HCT116 (cell line): ENCODE data around the gene NR2C2. TPM values are rescaled to one million over a fixed set of nuclear protein-coding genes. Genes with fewer than 3 reads are reported as not detected.

ENCODE experiments used
- ATAC-seq: fragments of 200-7000 bp; cut with Tn5 transposase; 2 replicates; pipeline ENCODE4 v1.9.1; 2020; ENCODE audit warnings: mild to moderate bottlenecking, moderate library complexity
- BruUV-seq: library from RNA; stranded (reverse); fragments of 400-500 nt; replicated peaks from 2 replicates; lab custom pipeline; 2021; lab: Mats Ljungman, UMichigan
- CTCF ChIA-PET: fragments of 300-600 bp; sonication (Branson Sonifier 250); formaldehyde crosslinking; loops from one replicate; lab custom pipeline; 2021; ENCODE audit warnings: antibody characterized with exemption; lab: Charles Lee
- POLR2A ChIA-PET: fragments of 300-600, 350-600 bp; sonication (Branson Sonifier 250); formaldehyde crosslinking; loops from one replicate; lab custom pipeline; 2021; ENCODE audit warnings: antibody characterized with exemption; lab: Charles Lee
- RAD21 ChIA-PET, 2 experiments: fragments of 300-600 bp; sonication (Branson Sonifier 250); formaldehyde crosslinking; loops; one replicate each; lab custom pipeline; 2023; ENCODE audit warnings: low total read pairs in 2 of 2; ENCODE audit not compliant: uncharacterized antibody in 2 of 2, unreplicated experiment in 2 of 2, low non-redundant PET in 1 of 2; lab: Charles Lee
- DNase-seq: peaks from one replicate; pipeline ENCODE4 v3.0.0-alpha.2; 2010; ENCODE audit warnings: low read depth, low spot score
- H2AFZ ChIP-seq: fragments of 200-600 bp; shearing (Covaris generic), sonication (generic); 2 replicates; pipeline ENCODE4 v1.6.1; 2017; ENCODE audit warnings: low read depth, mixed run types, mixed read lengths, antibody characterized with exemption, low read length; ENCODE audit not compliant: poor library complexity, severe bottlenecking
- H3K27ac ChIP-seq: 2 replicates; pipeline ENCODE4 v1.5.1; 2012; ENCODE audit warnings: low read depth, low read length
- H3K27me3 ChIP-seq: fragments of 200-600 bp; sonication (generic); 2 replicates; pipeline ENCODE4 v1.6.1; 2016; ENCODE audit warnings: mixed run types, low read length, mixed read lengths; ENCODE audit not compliant: insufficient read depth
- H3K36me3 ChIP-seq, 2 experiments: fragments of 200-500 bp in 1 of 2; fragments of 200-600 bp in 1 of 2; sonication (Bioruptor generic) in 1 of 2; sonication (generic) in 1 of 2; 2 replicates each; pipeline versions ENCODE4 v1.5.1 to v1.6.1; 2014 to 2016; ENCODE audit warnings: low read length in 2 of 2, inconsistent platforms in 1 of 2, mixed read lengths in 1 of 2, mixed run types in 1 of 2; ENCODE audit not compliant: insufficient read depth in 2 of 2, control insufficient read depth in 1 of 2
- H3K4me1 ChIP-seq, 2 experiments: fragments of 200-600 bp in 1 of 2; sonication (generic) in 1 of 2; 2 replicates each; pipeline versions ENCODE4 v1.5.1 to v1.6.1; 2012 to 2017; ENCODE audit warnings: low read length in 2 of 2, inconsistent platforms in 1 of 2, mild to moderate bottlenecking in 1 of 2, mixed read lengths in 1 of 2, mixed run types in 1 of 2, moderate library complexity in 1 of 2; ENCODE audit not compliant: insufficient read depth in 2 of 2, control insufficient read depth in 1 of 2
- H3K4me2 ChIP-seq: fragments of 200-600 bp; sonication (generic); 2 replicates; pipeline ENCODE4 v1.6.1; 2017; ENCODE audit warnings: mixed run types, low read length, mixed read lengths
- H3K4me3 ChIP-seq, 2 experiments: fragments of 200-600 bp in 1 of 2; sonication (generic) in 1 of 2; replicated peaks in 1 of 2; 2 replicates each; pipeline ENCODE4 v1.5.1; 2011 to 2016; ENCODE audit warnings: low read length in 2 of 2, control low read depth in 1 of 2, low read depth in 1 of 2, mild to moderate bottlenecking in 1 of 2, mixed read lengths in 1 of 2, mixed run types in 1 of 2
- H3K79me2 ChIP-seq: fragments of 200-600 bp; sonication (generic); 2 replicates; pipeline ENCODE4 v1.6.1; 2017; ENCODE audit warnings: mild to moderate bottlenecking, mixed run types, low read length, moderate library complexity, mixed read lengths; ENCODE audit not compliant: insufficient read depth
- H3K9ac ChIP-seq: fragments of 200-600 bp; sonication (generic); 2 replicates; pipeline ENCODE4 v1.6.1; 2016; ENCODE audit warnings: low read length, mixed read lengths
- H3K9me2 ChIP-seq: fragments of 200-600 bp; sonication (generic), shearing (Covaris generic); 2 replicates; pipeline ENCODE4 v1.6.1; 2017; ENCODE audit warnings: mixed run types, mild to moderate bottlenecking, moderate library complexity; ENCODE audit not compliant: insufficient read depth
- H3K9me3 ChIP-seq, 2 experiments: fragments of 200-500 bp in 1 of 2; fragments of 200-600 bp in 1 of 2; sonication (Bioruptor generic) in 1 of 2; sonication (generic) in 1 of 2; 2 replicates each; pipeline ENCODE4 v1.6.1; 2014 to 2017; ENCODE audit warnings: low read length in 2 of 2, mixed read lengths in 2 of 2, inconsistent platforms in 1 of 2, low read depth in 1 of 2, mild to moderate bottlenecking in 1 of 2, mixed run types in 1 of 2, moderate library complexity in 1 of 2; ENCODE audit not compliant: control insufficient read depth in 1 of 2, insufficient read depth in 1 of 2
- H4K20me1 ChIP-seq: fragments of 200-600 bp; sonication (generic), shearing (Covaris generic); 2 replicates; pipeline ENCODE4 v1.6.1; 2017; ENCODE audit warnings: mixed run types, mild to moderate bottlenecking, moderate library complexity; ENCODE audit not compliant: insufficient read depth
- ELF1 ChIP-seq: IDR thresholded peaks from 2 replicates; pipeline ENCODE4 v1.6.1; 2012; ENCODE audit warnings: low read depth, borderline replicate concordance
- EZH2phosphoT487 ChIP-seq: fragments of 200-600 bp; IDR thresholded peaks from 2 replicates; pipeline ENCODE4 v1.6.1; 2018; ENCODE audit warnings: antibody characterized with exemption, borderline replicate concordance
- FOSL1 ChIP-seq: IDR thresholded peaks from 2 replicates; pipeline ENCODE4 v1.6.1; 2012; ENCODE audit warnings: low read depth
- JUND ChIP-seq: IDR thresholded peaks from 2 replicates; pipeline ENCODE4 v1.6.1; 2012
- YY1 ChIP-seq: IDR thresholded peaks from 2 replicates; pipeline ENCODE4 v1.6.1; 2011; ENCODE audit warnings: low read length, low read depth, moderate library complexity, mild to moderate bottlenecking; ENCODE audit not compliant: insufficient replicate concordance; ENCODE audit errors: extremely low read depth
- ZNF274 ChIP-seq: fragments of 200-500 bp; sonication (Bioruptor generic); IDR thresholded peaks from 2 replicates; pipeline ENCODE4 v1.6.1; 2014; ENCODE audit warnings: mild to moderate bottlenecking, low read depth, low read length, inconsistent platforms
- intact Hi-C: fragments of 100-400 bp; cut with micrococcal nuclease; formaldehyde crosslinking; loops from 2 replicates; pipeline ENCODE4 v1.10.0; 2022
- total RNA-seq: library from RNA; stranded (reverse); gene quantifications from one replicate; pipeline ENCODE4 v1.2.1, GENCODE V29; 2021; ENCODE audit not compliant: unreplicated experiment
- TF ChIP-seq, protein P1 (sequence below): IDR thresholded peaks from 2 replicates; pipeline ENCODE4 v1.6.1; 2011; ENCODE audit warnings: mild to moderate bottlenecking, low read length, moderate library complexity; ENCODE audit not compliant: insufficient replicate concordance; ENCODE audit errors: extremely low read depth

NR2C2 gene
- total RNA-seq, 1 experiment from 2014 or later, result 45.0 TPM

DNA sequence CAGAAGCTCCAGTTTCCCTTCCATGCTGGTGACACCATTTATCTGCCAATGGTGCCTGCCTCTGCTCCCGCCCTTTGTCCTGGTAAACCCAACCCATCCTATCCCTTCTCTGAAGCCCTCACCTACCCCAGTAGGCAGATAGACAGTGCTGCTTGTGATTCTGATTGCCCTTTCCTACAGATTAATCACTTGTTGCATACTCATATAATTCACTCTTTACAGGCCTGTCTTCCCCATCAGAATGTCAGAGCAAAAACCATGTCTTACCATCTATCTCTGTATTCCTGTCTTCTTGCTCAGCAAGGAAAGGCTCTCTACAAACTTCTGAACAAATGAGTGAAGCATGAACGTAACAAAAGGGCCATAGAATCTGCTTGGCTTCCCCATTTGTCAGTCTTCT is 69.8 kb downstream of the NR2C2 start:
- Histone ChIP-seq H3K27ac (no peak overlapping the region), H3K4me1 (no peaks in the 10 kb centered on the region), H3K9me2 (no peaks in the 10 kb centered on the region), H3K4me2 (no peak overlapping the region), H3K9me3 (no peaks in the 10 kb centered on the region), H2AFZ (no peak overlapping the region), H3K4me3 (no peak overlapping the region), H3K9ac (no peak overlapping the region), H3K36me3 (peaks cover 19 to 31% of the 10 kb centered on the region in 2 experiments; a peak in 3 of 4 replicates), H4K20me1 (no peaks in the 10 kb centered on the region), H3K27me3 (no peaks in the 10 kb centered on the region), H3K79me2 (no peaks in the 10 kb centered on the region)
- RAD21 ChIA-PET, result no interaction called here
- POLR2A ChIA-PET, result no interaction called here
- intact Hi-C loops, result no loop called here
- DNase-seq (no peak), ATAC-seq (no peak)
- no peak for TF ChIP-seq JUND
- no peak for TF ChIP-seq FOSL1
- TF ChIP-seq, protein P1, sequence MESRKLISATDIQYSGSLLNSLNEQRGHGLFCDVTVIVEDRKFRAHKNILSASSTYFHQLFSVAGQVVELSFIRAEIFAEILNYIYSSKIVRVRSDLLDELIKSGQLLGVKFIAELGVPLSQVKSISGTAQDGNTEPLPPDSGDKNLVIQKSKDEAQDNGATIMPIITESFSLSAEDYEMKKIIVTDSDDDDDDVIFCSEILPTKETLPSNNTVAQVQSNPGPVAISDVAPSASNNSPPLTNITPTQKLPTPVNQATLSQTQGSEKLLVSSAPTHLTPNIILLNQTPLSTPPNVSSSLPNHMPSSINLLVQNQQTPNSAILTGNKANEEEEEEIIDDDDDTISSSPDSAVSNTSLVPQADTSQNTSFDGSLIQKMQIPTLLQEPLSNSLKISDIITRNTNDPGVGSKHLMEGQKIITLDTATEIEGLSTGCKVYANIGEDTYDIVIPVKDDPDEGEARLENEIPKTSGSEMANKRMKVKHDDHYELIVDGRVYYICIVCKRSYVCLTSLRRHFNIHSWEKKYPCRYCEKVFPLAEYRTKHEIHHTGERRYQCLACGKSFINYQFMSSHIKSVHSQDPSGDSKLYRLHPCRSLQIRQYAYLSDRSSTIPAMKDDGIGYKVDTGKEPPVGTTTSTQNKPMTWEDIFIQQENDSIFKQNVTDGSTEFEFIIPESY, result no peak
- no peak for TF ChIP-seq YY1
- no peak for TF ChIP-seq ZNF274
- no TSS peak for BruUV-seq
- CTCF ChIA-PET, result no interaction called here

DNA sequence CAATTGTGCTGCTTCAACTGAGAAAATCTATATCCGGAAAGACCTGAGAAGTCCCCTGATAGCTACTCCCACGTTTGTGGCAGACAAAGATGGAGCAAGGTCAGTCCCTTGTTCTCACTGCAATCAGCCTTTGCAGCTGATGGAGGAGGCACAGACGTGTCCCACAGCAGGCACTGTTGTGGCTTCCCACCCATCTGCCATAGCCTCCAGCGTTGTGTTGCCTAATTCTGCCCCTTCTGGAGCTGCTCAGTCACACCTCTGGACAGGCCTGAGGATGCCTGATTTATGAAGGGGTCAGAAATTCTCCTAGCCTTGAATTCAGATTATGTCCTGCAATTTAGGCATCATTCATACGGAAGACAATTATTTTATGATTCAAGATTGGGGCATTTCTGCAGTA is 75.9 kb downstream of the NR2C2 start:
- H3K79me2 ChIP-seq, result no peaks in the 10 kb centered on the region
- H3K4me3 ChIP-seq, result no peak overlapping the region
- intact Hi-C loops, result no loop called here
- ChIA-PET RAD21 (no interaction called here), POLR2A (no interaction called here), CTCF (no interaction called here)
- no peaks in the 10 kb centered on the region for H3K4me1 ChIP-seq
- no peak overlapping the region for H3K4me2 ChIP-seq
- H3K36me3 ChIP-seq, result peaks cover 22 to 36% of the 10 kb centered on the region in 2 experiments; a peak in 3 of 4 replicates
- no peaks in the 10 kb centered on the region for H3K9me3 ChIP-seq
- H3K27ac ChIP-seq, result no peak overlapping the region
- H4K20me1 ChIP-seq, result no peaks in the 10 kb centered on the region
- ATAC-seq (no peak), DNase-seq (no peak)
- no peaks in the 10 kb centered on the region for H3K27me3 ChIP-seq
- H3K9ac ChIP-seq, result no peak overlapping the region
- no peak for TF ChIP-seq EZH2phosphoT487
- no peak for TF ChIP-seq ELF1
- BruUV-seq, result no TSS peak
- no peak overlapping the region for H2AFZ ChIP-seq
- H3K9me2 ChIP-seq, result no peaks in the 10 kb centered on the region
